ENCODE results near the gene PDZRN3.
A peak's percentile ranks its signal among the peaks of the same experiment; 100 is the strongest.

The PDZRN3 gene

GRCh38 chr3:73385568-73385967 lies 239.2 kb downstream of the PDZRN3 start:
- peaks cover 3% of the 10 kb centered on the region for H3K4me1 ChIP-seq (ENCODE audit: control insufficient read depth, insufficient read depth, low read length)
- no peaks in the 10 kb centered on the region for H3K27me3 ChIP-seq (ENCODE audit: control insufficient read depth, insufficient read depth, low read length)
- peaks cover 15% of the 10 kb centered on the region for H3K36me3 ChIP-seq (ENCODE audit: control insufficient read depth, insufficient read depth, low read length)
- H3K4me3 ChIP-seq (ENCODE audit: low read length) = no peak overlapping the region
- no peak overlapping the region for H3K9ac ChIP-seq (ENCODE audit: low read length)
- H3K27ac ChIP-seq (ENCODE audit: low read depth, low read length) = no peak overlapping the region

- H3K9ac ChIP-seq (ENCODE audit: low read length) = no peak overlapping the region
- H3K4me3 ChIP-seq (ENCODE audit: low read length) = no peak overlapping the region
- no peak overlapping the region for H3K27ac ChIP-seq (ENCODE audit: low read depth, low read length)
- H3K4me1 ChIP-seq (ENCODE audit: control insufficient read depth, insufficient read depth, low read length) = peaks cover 3% of the 10 kb centered on the region
- no peaks in the 10 kb centered on the region for H3K27me3 ChIP-seq (ENCODE audit: control insufficient read depth, insufficient read depth, low read length)
- peaks cover 10% of the 10 kb centered on the region for H3K36me3 ChIP-seq (ENCODE audit: control insufficient read depth, insufficient read depth, low read length)
These were observed 240.4 kb downstream of the PDZRN3 start for GRCh38 chr3:73384091-73384906.

- Histone ChIP-seq H3K27me3 (ENCODE audit: control insufficient read depth, insufficient read depth, low read length) (no peaks in the 10 kb centered on the region), H3K4me3 (ENCODE audit: low read length) (no peak overlapping the region), H3K9ac (ENCODE audit: low read length) (no peak overlapping the region), H3K27ac (ENCODE audit: low read depth, low read length) (no peak overlapping the region), H3K36me3 (ENCODE audit: control insufficient read depth, insufficient read depth, low read length) (peaks cover 10% of the 10 kb centered on the region), H3K4me1 (ENCODE audit: control insufficient read depth, insufficient read depth, low read length) (peaks cover 3% of the 10 kb centered on the region)
These were observed 241.2 kb downstream of the PDZRN3 start for GRCh38 chr3:73383470-73384049.

GRCh38 chr3:73381551-73381950 lies 243.2 kb downstream of the PDZRN3 start:
- peaks cover 10% of the 10 kb centered on the region for H3K36me3 ChIP-seq (ENCODE audit: control insufficient read depth, insufficient read depth, low read length)
- peaks cover 3% of the 10 kb centered on the region for H3K4me1 ChIP-seq (ENCODE audit: control insufficient read depth, insufficient read depth, low read length)
- no peak overlapping the region for H3K27ac ChIP-seq (ENCODE audit: low read depth, low read length)
- H3K9ac ChIP-seq (ENCODE audit: low read length) = no peak overlapping the region
- no peak overlapping the region for H3K4me3 ChIP-seq (ENCODE audit: low read length)
- H3K27me3 ChIP-seq (ENCODE audit: control insufficient read depth, insufficient read depth, low read length) = no peaks in the 10 kb centered on the region

- Histone ChIP-seq H3K27ac (ENCODE audit: low read depth, low read length) (no peak overlapping the region), H3K4me1 (ENCODE audit: control insufficient read depth, insufficient read depth, low read length) (peaks cover 2% of the 10 kb centered on the region), H3K4me3 (ENCODE audit: low read length) (no peak overlapping the region), H3K27me3 (ENCODE audit: control insufficient read depth, insufficient read depth, low read length) (no peaks in the 10 kb centered on the region), H3K9ac (ENCODE audit: low read length) (no peak overlapping the region), H3K36me3 (ENCODE audit: control insufficient read depth, insufficient read depth, low read length) (peaks cover 10% of the 10 kb centered on the region)
These were observed 243.8 kb downstream of the PDZRN3 start for GRCh38 chr3:73380735-73381532.

GRCh38 chr3:73379465-73379864 lies 245.3 kb downstream of the PDZRN3 start:
- no peak overlapping the region for H3K4me3 ChIP-seq (ENCODE audit: low read length)
- no peaks in the 10 kb centered on the region for H3K4me1 ChIP-seq (ENCODE audit: control insufficient read depth, insufficient read depth, low read length)
- no peak overlapping the region for H3K27ac ChIP-seq (ENCODE audit: low read depth, low read length)
- H3K27me3 ChIP-seq (ENCODE audit: control insufficient read depth, insufficient read depth, low read length) = no peaks in the 10 kb centered on the region
- H3K36me3 ChIP-seq (ENCODE audit: control insufficient read depth, insufficient read depth, low read length) = peaks cover 8% of the 10 kb centered on the region
- H3K9ac ChIP-seq (ENCODE audit: low read length) = no peak overlapping the region

- H3K27ac ChIP-seq (ENCODE audit: low read depth, low read length) = no peak overlapping the region
- H3K4me1 ChIP-seq (ENCODE audit: control insufficient read depth, insufficient read depth, low read length) = no peaks in the 10 kb centered on the region
- peaks cover 2% of the 10 kb centered on the region for H3K36me3 ChIP-seq (ENCODE audit: control insufficient read depth, insufficient read depth, low read length)
- H3K9ac ChIP-seq (ENCODE audit: low read length) = no peak overlapping the region
- H3K27me3 ChIP-seq (ENCODE audit: control insufficient read depth, insufficient read depth, low read length) = no peaks in the 10 kb centered on the region
- no peak overlapping the region for H3K4me3 ChIP-seq (ENCODE audit: low read length)
These were observed 246.5 kb downstream of the PDZRN3 start for GRCh38 chr3:73378207-73378606.

- H3K36me3 ChIP-seq (ENCODE audit: control insufficient read depth, insufficient read depth, low read length) = no peaks in the 10 kb centered on the region
- no peaks in the 10 kb centered on the region for H3K27me3 ChIP-seq (ENCODE audit: control insufficient read depth, insufficient read depth, low read length)
- H3K27ac ChIP-seq (ENCODE audit: low read depth, low read length) = peak overlapping the region; percentile 90
- H3K9ac ChIP-seq (ENCODE audit: low read length) = no peak overlapping the region
- H3K4me3 ChIP-seq (ENCODE audit: low read length) = peak overlapping the region; percentile 30
- peaks cover 16% of the 10 kb centered on the region for H3K4me1 ChIP-seq (ENCODE audit: control insufficient read depth, insufficient read depth, low read length)
These were observed 258.9 kb downstream of the PDZRN3 start for GRCh38 chr3:73365756-73366397.

GRCh38 chr3:73364517-73364916 lies 260.2 kb downstream of the PDZRN3 start:
- Histone ChIP-seq H3K4me1 (ENCODE audit: control insufficient read depth, insufficient read depth, low read length) (peaks cover 16% of the 10 kb centered on the region), H3K4me3 (ENCODE audit: low read length) (no peak overlapping the region), H3K36me3 (ENCODE audit: control insufficient read depth, insufficient read depth, low read length) (no peaks in the 10 kb centered on the region), H3K9ac (ENCODE audit: low read length) (no peak overlapping the region), H3K27me3 (ENCODE audit: control insufficient read depth, insufficient read depth, low read length) (no peaks in the 10 kb centered on the region), H3K27ac (ENCODE audit: low read depth, low read length) (no peak overlapping the region)

- H3K36me3 ChIP-seq (ENCODE audit: control insufficient read depth, insufficient read depth, low read length) = no peaks in the 10 kb centered on the region
- H3K4me3 ChIP-seq (ENCODE audit: low read length) = no peak overlapping the region
These were observed 261.6 kb downstream of the PDZRN3 start for GRCh38 chr3:73363093-73363492.

GRCh38 chr3:73361591-73361990 lies 263.1 kb downstream of the PDZRN3 start:
- Histone ChIP-seq H3K27me3 (ENCODE audit: control insufficient read depth, insufficient read depth, low read length) (no peaks in the 10 kb centered on the region), H3K36me3 (ENCODE audit: control insufficient read depth, insufficient read depth, low read length) (no peaks in the 10 kb centered on the region), H3K27ac (ENCODE audit: low read depth, low read length) (no peak overlapping the region), H3K9ac (ENCODE audit: low read length) (no peak overlapping the region), H3K4me3 (ENCODE audit: low read length) (no peak overlapping the region), H3K4me1 (ENCODE audit: control insufficient read depth, insufficient read depth, low read length) (peaks cover 16% of the 10 kb centered on the region)

More at GRCh38 chr3:73363093-73363492, 261.6 kb downstream of the PDZRN3 start:
- Histone ChIP-seq H3K27ac (ENCODE audit: low read depth, low read length) (peak overlapping the region; percentile 56), H3K27me3 (ENCODE audit: control insufficient read depth, insufficient read depth, low read length) (no peaks in the 10 kb centered on the region), H3K9ac (ENCODE audit: low read length) (no peak overlapping the region), H3K4me1 (ENCODE audit: control insufficient read depth, insufficient read depth, low read length) (peaks cover 16% of the 10 kb centered on the region)

- Histone ChIP-seq H3K36me3 (ENCODE audit: control insufficient read depth, insufficient read depth, low read length) (no peaks in the 10 kb centered on the region), H3K4me3 (ENCODE audit: low read length) (no peak overlapping the region), H3K27me3 (ENCODE audit: control insufficient read depth, insufficient read depth, low read length) (no peaks in the 10 kb centered on the region), H3K4me1 (ENCODE audit: control insufficient read depth, insufficient read depth, low read length) (no peaks in the 10 kb centered on the region), H3K9ac (ENCODE audit: low read length) (no peak overlapping the region), H3K27ac (ENCODE audit: low read depth, low read length) (no peak overlapping the region)
These were observed 271.0 kb downstream of the PDZRN3 start for GRCh38 chr3:73353649-73354217.
